ENCODE data around the gene LTBP3. TPM values are rescaled to one million over a fixed set of nuclear protein-coding genes. Genes with fewer than 3 reads are reported as not detected.
A peak's percentile ranks its signal among the peaks of the same experiment; 100 is the strongest.

The LTBP3 gene
- total and polyA plus RNA-seq, 2 donors (not counting 1 experiment from before 2014, with no cell fraction given), result 37.3 to 40.4 TPM

GRCh38 chr11:65554842-65555430 lies 3.2 kb downstream of the LTBP3 start:
- peak overlapping the region; percentile 37 for H3K4me2 ChIP-seq (ENCODE audit: extremely low read depth, insufficient read depth, low read length)
- peaks cover 33% of the 10 kb centered on the region for H3K4me1 ChIP-seq (ENCODE audit: control insufficient read depth, extremely low read depth, insufficient read depth, low read length)
- no peak overlapping the region for H3K4me3 ChIP-seq (replicated peaks in 1 of 4; ENCODE audit: control extremely low read depth in 1 of 4, insufficient read depth in 1 of 4, low read depth in 3 of 4, low read length in 4 of 4)
- peaks cover 7% of the 10 kb centered on the region for H3K36me3 ChIP-seq (ENCODE audit: control insufficient read depth, insufficient read depth, low read length)
- H3K27me3 ChIP-seq (ENCODE audit: control insufficient read depth, insufficient read depth, low read length), result no peaks in the 10 kb centered on the region
- no peak for TF ChIP-seq CTCF (conservative IDR thresholded peaks at IDR 0.05 in 1 of 2, IDR thresholded peaks at IDR 0.05 in 1 of 2; ENCODE audit: low read depth in 1 of 2, low read length in 2 of 2)
- no peak overlapping the region for H2AFZ ChIP-seq (ENCODE audit: low read length)
- H3K27ac ChIP-seq (ENCODE audit: insufficient read depth, low read length), result peak overlapping the region; percentile 68
- H3K79me2 ChIP-seq (ENCODE audit: control insufficient read depth, insufficient read depth, low read length), result peaks cover 15% of the 10 kb centered on the region
- no peak for DNase-seq (ENCODE audit: low read depth in 2 of 2)
- no peak overlapping the region for H3K9ac ChIP-seq (ENCODE audit: insufficient read depth, low read length)
- H3K9me3 ChIP-seq (ENCODE audit: control insufficient read depth, insufficient read depth, low read depth, low read length), result no peaks in the 10 kb centered on the region
- H4K20me1 ChIP-seq (ENCODE audit: control insufficient read depth, extremely low read depth, insufficient read depth, low read length), result no peaks in the 10 kb centered on the region

GRCh38 chr11:65554057-65554818 lies 3.9 kb downstream of the LTBP3 start:
- TF ChIP-seq EZH2 (IDR thresholded peaks at IDR 0.05; ENCODE audit: low read length, missing control alignments) (no peak), CTCF (conservative IDR thresholded peaks at IDR 0.05 in 1 of 2, IDR thresholded peaks at IDR 0.05 in 1 of 2; ENCODE audit: low read depth in 1 of 2, low read length in 2 of 2) (no peak)
- Histone ChIP-seq H3K4me3 (replicated peaks in 1 of 4; ENCODE audit: control extremely low read depth in 1 of 4, insufficient read depth in 1 of 4, low read depth in 3 of 4, low read length in 4 of 4) (no peak overlapping the region), H4K20me1 (ENCODE audit: control insufficient read depth, extremely low read depth, insufficient read depth, low read length) (no peaks in the 10 kb centered on the region), H3K36me3 (ENCODE audit: control insufficient read depth, insufficient read depth, low read length) (peaks cover 7% of the 10 kb centered on the region), H3K27ac (ENCODE audit: insufficient read depth, low read length) (no peak overlapping the region), H3K9ac (ENCODE audit: insufficient read depth, low read length) (no peak overlapping the region), H3K27me3 (ENCODE audit: control insufficient read depth, insufficient read depth, low read length) (no peaks in the 10 kb centered on the region), H3K9me3 (ENCODE audit: control insufficient read depth, insufficient read depth, low read depth, low read length) (no peaks in the 10 kb centered on the region), H3K4me2 (ENCODE audit: extremely low read depth, insufficient read depth, low read length) (no peak overlapping the region), H3K4me1 (ENCODE audit: control insufficient read depth, extremely low read depth, insufficient read depth, low read length) (peaks cover 28% of the 10 kb centered on the region), H3K79me2 (ENCODE audit: control insufficient read depth, insufficient read depth, low read length) (peaks cover 15% of the 10 kb centered on the region), H2AFZ (ENCODE audit: low read length) (no peak overlapping the region)
- no peak for DNase-seq (ENCODE audit: low read depth in 2 of 2)

GRCh38 chr11:65553301-65554001 lies 4.7 kb downstream of the LTBP3 start:
- Histone ChIP-seq H3K27me3 (ENCODE audit: control insufficient read depth, insufficient read depth, low read length) (no peaks in the 10 kb centered on the region), H3K4me3 (replicated peaks in 1 of 4; ENCODE audit: control extremely low read depth in 1 of 4, insufficient read depth in 1 of 4, low read depth in 3 of 4, low read length in 4 of 4) (no peak overlapping the region), H2AFZ (ENCODE audit: low read length) (no peak overlapping the region), H3K36me3 (ENCODE audit: control insufficient read depth, insufficient read depth, low read length) (peaks cover 10% of the 10 kb centered on the region), H3K9ac (ENCODE audit: insufficient read depth, low read length) (no peak overlapping the region), H3K27ac (ENCODE audit: insufficient read depth, low read length) (no peak overlapping the region), H3K4me1 (ENCODE audit: control insufficient read depth, extremely low read depth, insufficient read depth, low read length) (peaks cover 21% of the 10 kb centered on the region), H3K9me3 (ENCODE audit: control insufficient read depth, insufficient read depth, low read depth, low read length) (no peaks in the 10 kb centered on the region), H4K20me1 (ENCODE audit: control insufficient read depth, extremely low read depth, insufficient read depth, low read length) (no peaks in the 10 kb centered on the region), H3K4me2 (ENCODE audit: extremely low read depth, insufficient read depth, low read length) (no peak overlapping the region), H3K79me2 (ENCODE audit: control insufficient read depth, insufficient read depth, low read length) (peaks cover 15% of the 10 kb centered on the region)
- TF ChIP-seq CTCF (conservative IDR thresholded peaks at IDR 0.05 in 1 of 2, IDR thresholded peaks at IDR 0.05 in 1 of 2; ENCODE audit: low read depth in 1 of 2, low read length in 2 of 2) (no peak), EZH2 (IDR thresholded peaks at IDR 0.05; ENCODE audit: low read length, missing control alignments) (no peak)
- DNase-seq (ENCODE audit: low read depth in 2 of 2), result no peak
